ENCODE results near the gene TLK2. TPM values are rescaled to one million over a fixed set of nuclear protein-coding genes. Genes with fewer than 3 reads are reported as not detected.

Gene TLK2
- total RNA-seq, 1 experiment from 2014 or later: 42.9 TPM

DNA sequence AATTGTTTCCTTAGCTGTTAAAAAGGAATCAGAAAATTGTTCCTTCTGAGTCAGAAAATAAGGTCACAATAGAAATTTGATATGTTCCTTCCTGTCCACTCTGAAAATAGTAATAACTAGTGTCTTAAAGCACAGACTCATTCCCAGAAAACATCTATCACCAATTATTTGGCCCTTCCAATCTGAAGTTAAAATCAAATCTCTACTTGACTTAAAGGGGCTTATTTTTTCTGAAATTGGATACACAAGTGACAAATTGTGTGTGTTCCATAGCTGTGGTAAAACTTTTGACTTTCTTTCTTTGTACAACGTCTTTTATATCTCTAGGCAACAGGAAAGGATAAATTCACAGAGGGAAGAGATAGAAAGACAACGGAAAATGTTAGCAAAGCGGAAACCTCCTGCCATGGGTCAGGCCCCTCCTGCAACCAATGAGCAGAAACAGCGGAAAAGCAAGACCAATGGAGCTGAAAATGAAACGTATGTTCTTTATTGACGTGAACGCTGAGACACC is 94.3 kb downstream of the TLK2 start:
- POLR2A ChIA-PET: no interaction called here
- no peaks in the 10 kb centered on the region for H3K27me3 Mint-ChIP-seq (ENCODE audit: low read depth)
- H3K4me3 Mint-ChIP-seq: no peak overlapping the region
- no peaks in the 10 kb centered on the region for H3K4me1 Mint-ChIP-seq
- DNase-seq (ENCODE audit: low spot score) (no peak), ATAC-seq (no peak)
- H3K9me3 Mint-ChIP-seq: no peaks in the 10 kb centered on the region
- H3K27ac Mint-ChIP-seq: 0 out of 2 replicates have a peak overlapping the region, but pooled peaks have one; percentile 5
- H3K36me3 Mint-ChIP-seq: peaks cover 36% of the 10 kb centered on the region
- TF ChIP-seq NR2C2 (CRISPR knock-in tag; IDR thresholded peaks at IDR 0.05) (no peak), ZNF263 (CRISPR knock-in tag; IDR thresholded peaks at IDR 0.05; ENCODE audit: low read depth) (no peak), ZNF396 (CRISPR knock-in tag; IDR thresholded peaks at IDR 0.05; ENCODE audit: borderline replicate concordance) (no peak), MYBL2 (CRISPR knock-in tag; IDR thresholded peaks at IDR 0.05) (no peak), ZNF232 (CRISPR knock-in tag; IDR thresholded peaks at IDR 0.05) (no peak), ZNF423 (CRISPR knock-in tag; IDR thresholded peaks at IDR 0.05) (no peak), EMX1 (CRISPR knock-in tag; IDR thresholded peaks at IDR 0.05) (no peak), JUN (CRISPR knock-in tag; IDR thresholded peaks at IDR 0.05) (no peak)
- TF ChIP-seq, protein P1, sequence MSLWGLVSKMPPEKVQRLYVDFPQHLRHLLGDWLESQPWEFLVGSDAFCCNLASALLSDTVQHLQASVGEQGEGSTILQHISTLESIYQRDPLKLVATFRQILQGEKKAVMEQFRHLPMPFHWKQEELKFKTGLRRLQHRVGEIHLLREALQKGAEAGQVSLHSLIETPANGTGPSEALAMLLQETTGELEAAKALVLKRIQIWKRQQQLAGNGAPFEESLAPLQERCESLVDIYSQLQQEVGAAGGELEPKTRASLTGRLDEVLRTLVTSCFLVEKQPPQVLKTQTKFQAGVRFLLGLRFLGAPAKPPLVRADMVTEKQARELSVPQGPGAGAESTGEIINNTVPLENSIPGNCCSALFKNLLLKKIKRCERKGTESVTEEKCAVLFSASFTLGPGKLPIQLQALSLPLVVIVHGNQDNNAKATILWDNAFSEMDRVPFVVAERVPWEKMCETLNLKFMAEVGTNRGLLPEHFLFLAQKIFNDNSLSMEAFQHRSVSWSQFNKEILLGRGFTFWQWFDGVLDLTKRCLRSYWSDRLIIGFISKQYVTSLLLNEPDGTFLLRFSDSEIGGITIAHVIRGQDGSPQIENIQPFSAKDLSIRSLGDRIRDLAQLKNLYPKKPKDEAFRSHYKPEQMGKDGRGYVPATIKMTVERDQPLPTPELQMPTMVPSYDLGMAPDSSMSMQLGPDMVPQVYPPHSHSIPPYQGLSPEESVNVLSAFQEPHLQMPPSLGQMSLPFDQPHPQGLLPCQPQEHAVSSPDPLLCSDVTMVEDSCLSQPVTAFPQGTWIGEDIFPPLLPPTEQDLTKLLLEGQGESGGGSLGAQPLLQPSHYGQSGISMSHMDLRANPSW (CRISPR knock-in tag; conservative IDR thresholded peaks at IDR 0.05; ENCODE audit: low read depth): no peak
- TF ChIP-seq, protein P2, sequence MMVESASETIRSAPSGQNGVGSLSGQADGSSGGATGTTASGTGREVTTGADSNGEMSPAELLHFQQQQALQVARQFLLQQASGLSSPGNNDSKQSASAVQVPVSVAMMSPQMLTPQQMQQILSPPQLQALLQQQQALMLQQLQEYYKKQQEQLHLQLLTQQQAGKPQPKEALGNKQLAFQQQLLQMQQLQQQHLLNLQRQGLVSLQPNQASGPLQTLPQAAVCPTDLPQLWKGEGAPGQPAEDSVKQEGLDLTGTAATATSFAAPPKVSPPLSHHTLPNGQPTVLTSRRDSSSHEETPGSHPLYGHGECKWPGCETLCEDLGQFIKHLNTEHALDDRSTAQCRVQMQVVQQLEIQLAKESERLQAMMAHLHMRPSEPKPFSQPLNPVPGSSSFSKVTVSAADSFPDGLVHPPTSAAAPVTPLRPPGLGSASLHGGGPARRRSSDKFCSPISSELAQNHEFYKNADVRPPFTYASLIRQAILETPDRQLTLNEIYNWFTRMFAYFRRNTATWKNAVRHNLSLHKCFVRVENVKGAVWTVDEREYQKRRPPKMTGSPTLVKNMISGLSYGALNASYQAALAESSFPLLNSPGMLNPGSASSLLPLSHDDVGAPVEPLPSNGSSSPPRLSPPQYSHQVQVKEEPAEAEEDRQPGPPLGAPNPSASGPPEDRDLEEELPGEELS (CRISPR knock-in tag; IDR thresholded peaks at IDR 0.05): no peak
- CTCF ChIA-PET: no interaction called here

DNA sequence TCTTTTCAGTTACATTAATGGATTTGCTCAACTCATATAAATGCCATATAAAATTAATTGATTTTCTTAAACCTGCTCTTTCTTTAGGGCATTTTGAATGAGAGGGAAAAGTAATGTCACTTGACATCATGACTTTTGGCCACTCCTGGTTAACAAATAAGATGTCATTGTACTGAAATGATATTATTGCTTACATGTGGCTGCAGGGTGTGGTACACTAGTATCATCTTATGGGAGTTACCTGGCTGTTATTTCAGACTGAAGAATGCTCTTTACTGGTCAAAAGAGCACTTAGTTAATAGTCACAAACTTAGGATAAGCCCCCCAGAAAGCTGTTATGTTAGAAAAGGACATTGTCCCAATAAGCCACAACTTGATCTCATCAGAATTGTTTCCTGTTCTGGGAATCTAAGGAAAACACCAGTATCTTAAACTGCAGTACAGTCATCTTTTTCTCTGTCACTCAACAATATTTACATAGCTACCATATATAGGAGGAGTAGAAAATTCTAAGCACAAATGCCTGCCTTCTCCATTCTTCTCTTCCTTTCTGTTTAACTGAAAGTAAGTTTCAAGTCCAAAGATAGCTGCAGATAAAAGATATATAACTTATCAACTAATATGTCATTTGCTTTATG is 95.0 kb downstream of the TLK2 start:
- Mint-ChIP-seq H3K4me3 (no peak overlapping the region), H3K4me1 (peaks cover 3% of the 10 kb centered on the region; the same call in 1 of the 2 replicates), H3K27ac (no peak overlapping the region), H3K9me3 (no peaks in the 10 kb centered on the region), H3K27me3 (ENCODE audit: low read depth) (no peaks in the 10 kb centered on the region), H3K36me3 (peaks cover 38% of the 10 kb centered on the region)
- CTCF ChIA-PET: interaction anchor here (0.9 kb wide), 1 partner anchor 21 kb away, joined by 3 read pairs; no protein-coding TSS in a partner anchor
- ATAC-seq: no peak
- POLR2A ChIA-PET: no interaction called here
- no peak for DNase-seq (ENCODE audit: low spot score)
- TF ChIP-seq MYBL2 (CRISPR knock-in tag; IDR thresholded peaks at IDR 0.05) (no peak), CREM (CRISPR knock-in tag; IDR thresholded peaks at IDR 0.05) (no peak), ATF1 (CRISPR knock-in tag; IDR thresholded peaks at IDR 0.05) (no peak), NFATC4 (CRISPR knock-in tag; IDR thresholded peaks at IDR 0.05) (no peak)
- TF ChIP-seq, protein P3, sequence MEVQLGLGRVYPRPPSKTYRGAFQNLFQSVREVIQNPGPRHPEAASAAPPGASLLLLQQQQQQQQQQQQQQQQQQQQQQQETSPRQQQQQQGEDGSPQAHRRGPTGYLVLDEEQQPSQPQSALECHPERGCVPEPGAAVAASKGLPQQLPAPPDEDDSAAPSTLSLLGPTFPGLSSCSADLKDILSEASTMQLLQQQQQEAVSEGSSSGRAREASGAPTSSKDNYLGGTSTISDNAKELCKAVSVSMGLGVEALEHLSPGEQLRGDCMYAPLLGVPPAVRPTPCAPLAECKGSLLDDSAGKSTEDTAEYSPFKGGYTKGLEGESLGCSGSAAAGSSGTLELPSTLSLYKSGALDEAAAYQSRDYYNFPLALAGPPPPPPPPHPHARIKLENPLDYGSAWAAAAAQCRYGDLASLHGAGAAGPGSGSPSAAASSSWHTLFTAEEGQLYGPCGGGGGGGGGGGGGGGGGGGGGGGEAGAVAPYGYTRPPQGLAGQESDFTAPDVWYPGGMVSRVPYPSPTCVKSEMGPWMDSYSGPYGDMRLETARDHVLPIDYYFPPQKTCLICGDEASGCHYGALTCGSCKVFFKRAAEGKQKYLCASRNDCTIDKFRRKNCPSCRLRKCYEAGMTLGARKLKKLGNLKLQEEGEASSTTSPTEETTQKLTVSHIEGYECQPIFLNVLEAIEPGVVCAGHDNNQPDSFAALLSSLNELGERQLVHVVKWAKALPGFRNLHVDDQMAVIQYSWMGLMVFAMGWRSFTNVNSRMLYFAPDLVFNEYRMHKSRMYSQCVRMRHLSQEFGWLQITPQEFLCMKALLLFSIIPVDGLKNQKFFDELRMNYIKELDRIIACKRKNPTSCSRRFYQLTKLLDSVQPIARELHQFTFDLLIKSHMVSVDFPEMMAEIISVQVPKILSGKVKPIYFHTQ (CRISPR knock-in tag; IDR thresholded peaks at IDR 0.05): no peak
- TF ChIP-seq, protein P4, sequence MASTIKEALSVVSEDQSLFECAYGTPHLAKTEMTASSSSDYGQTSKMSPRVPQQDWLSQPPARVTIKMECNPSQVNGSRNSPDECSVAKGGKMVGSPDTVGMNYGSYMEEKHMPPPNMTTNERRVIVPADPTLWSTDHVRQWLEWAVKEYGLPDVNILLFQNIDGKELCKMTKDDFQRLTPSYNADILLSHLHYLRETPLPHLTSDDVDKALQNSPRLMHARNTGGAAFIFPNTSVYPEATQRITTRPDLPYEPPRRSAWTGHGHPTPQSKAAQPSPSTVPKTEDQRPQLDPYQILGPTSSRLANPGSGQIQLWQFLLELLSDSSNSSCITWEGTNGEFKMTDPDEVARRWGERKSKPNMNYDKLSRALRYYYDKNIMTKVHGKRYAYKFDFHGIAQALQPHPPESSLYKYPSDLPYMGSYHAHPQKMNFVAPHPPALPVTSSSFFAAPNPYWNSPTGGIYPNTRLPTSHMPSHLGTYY (CRISPR knock-in tag; IDR thresholded peaks at IDR 0.05): no peak
- TF ChIP-seq, protein P5, sequence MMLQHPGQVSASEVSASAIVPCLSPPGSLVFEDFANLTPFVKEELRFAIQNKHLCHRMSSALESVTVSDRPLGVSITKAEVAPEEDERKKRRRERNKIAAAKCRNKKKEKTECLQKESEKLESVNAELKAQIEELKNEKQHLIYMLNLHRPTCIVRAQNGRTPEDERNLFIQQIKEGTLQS (CRISPR knock-in tag; conservative IDR thresholded peaks at IDR 0.05): no peak
- TF ChIP-seq, protein P6, sequence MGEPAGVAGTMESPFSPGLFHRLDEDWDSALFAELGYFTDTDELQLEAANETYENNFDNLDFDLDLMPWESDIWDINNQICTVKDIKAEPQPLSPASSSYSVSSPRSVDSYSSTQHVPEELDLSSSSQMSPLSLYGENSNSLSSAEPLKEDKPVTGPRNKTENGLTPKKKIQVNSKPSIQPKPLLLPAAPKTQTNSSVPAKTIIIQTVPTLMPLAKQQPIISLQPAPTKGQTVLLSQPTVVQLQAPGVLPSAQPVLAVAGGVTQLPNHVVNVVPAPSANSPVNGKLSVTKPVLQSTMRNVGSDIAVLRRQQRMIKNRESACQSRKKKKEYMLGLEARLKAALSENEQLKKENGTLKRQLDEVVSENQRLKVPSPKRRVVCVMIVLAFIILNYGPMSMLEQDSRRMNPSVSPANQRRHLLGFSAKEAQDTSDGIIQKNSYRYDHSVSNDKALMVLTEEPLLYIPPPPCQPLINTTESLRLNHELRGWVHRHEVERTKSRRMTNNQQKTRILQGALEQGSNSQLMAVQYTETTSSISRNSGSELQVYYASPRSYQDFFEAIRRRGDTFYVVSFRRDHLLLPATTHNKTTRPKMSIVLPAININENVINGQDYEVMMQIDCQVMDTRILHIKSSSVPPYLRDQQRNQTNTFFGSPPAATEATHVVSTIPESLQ (CRISPR knock-in tag; IDR thresholded peaks at IDR 0.05): no peak
- TF ChIP-seq, protein P7, sequence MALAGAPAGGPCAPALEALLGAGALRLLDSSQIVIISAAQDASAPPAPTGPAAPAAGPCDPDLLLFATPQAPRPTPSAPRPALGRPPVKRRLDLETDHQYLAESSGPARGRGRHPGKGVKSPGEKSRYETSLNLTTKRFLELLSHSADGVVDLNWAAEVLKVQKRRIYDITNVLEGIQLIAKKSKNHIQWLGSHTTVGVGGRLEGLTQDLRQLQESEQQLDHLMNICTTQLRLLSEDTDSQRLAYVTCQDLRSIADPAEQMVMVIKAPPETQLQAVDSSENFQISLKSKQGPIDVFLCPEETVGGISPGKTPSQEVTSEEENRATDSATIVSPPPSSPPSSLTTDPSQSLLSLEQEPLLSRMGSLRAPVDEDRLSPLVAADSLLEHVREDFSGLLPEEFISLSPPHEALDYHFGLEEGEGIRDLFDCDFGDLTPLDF (CRISPR knock-in tag; IDR thresholded peaks at IDR 0.05): no peak
- TF ChIP-seq, protein P8, sequence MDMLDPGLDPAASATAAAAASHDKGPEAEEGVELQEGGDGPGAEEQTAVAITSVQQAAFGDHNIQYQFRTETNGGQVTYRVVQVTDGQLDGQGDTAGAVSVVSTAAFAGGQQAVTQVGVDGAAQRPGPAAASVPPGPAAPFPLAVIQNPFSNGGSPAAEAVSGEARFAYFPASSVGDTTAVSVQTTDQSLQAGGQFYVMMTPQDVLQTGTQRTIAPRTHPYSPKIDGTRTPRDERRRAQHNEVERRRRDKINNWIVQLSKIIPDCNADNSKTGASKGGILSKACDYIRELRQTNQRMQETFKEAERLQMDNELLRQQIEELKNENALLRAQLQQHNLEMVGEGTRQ (CRISPR knock-in tag; IDR thresholded peaks at IDR 0.05): no peak
